GM12878 (cell line): ENCODE measurements around the gene GTSE1. TPM values are rescaled to one million over a fixed set of nuclear protein-coding genes. Genes with fewer than 3 reads are reported as not detected.

Experiments
- ATAC-seq: fragments of 200-7000 bp; cut with Tn5 transposase; 3 replicates; pipeline ENCODE4 v1.9.1; 2020; ENCODE audit warnings: mild to moderate bottlenecking, moderate library complexity
- BruUV-seq: library from RNA; stranded (reverse); fragments of 400-500 nt; replicated peaks from 2 replicates; lab custom pipeline; 2021; lab: Mats Ljungman, UMichigan
- CTCF ChIA-PET: fragments of 300-600 bp; sonication (Branson Sonifier 250); formaldehyde crosslinking; extraction: SDS; loops from one replicate; lab custom pipeline; 2021; ENCODE audit warnings: inconsistent platforms; lab: Yijun Ruan, JAX
- POLR2A ChIA-PET: fragments of 350-600 bp; formaldehyde crosslinking; extraction: SDS; loops from one replicate; lab custom pipeline; 2021; ENCODE audit warnings: inconsistent platforms; lab: Charles Lee
- RAD21 ChIA-PET: fragments of 300-600 bp; sonication (Branson Sonifier 250); formaldehyde crosslinking; loops from one replicate; lab custom pipeline; 2023; ENCODE audit warnings: antibody characterized with exemption; ENCODE audit not compliant: unreplicated experiment; lab: Charles Lee
- SMC1A ChIA-PET: fragments of 300-600 bp; sonication (Branson Sonifier 250); formaldehyde crosslinking; loops from one replicate; lab custom pipeline; 2023; ENCODE audit not compliant: unreplicated experiment, uncharacterized antibody; lab: Charles Lee
- DNase-seq: peaks from one replicate; pipeline ENCODE4 v3.0.0-alpha.2; 2011; ENCODE audit warnings: low read depth, low spot score
- FAIRE-seq: peaks from 3 replicates; lab custom pipeline; 2011; peaks lifted over from hg19 to GRCh38; lab: Jason Lieb, UNC
- H2AFZ ChIP-seq: 2 replicates; pipeline ENCODE4 v1.6.0; 2011; ENCODE audit warnings: low read depth, low read length, control low read depth; ENCODE audit not compliant: control insufficient read depth
- H3K27ac ChIP-seq: 2 replicates; pipeline ENCODE4 v1.5.1; 2011; ENCODE audit warnings: control low read depth; ENCODE audit not compliant: control insufficient read depth, insufficient read depth
- H3K27me3 ChIP-seq, 2 experiments: replicated peaks in 1 of 2; 2 replicates each; pipeline versions ENCODE4 v1.6.0 to v1.6.1; 2011; ENCODE audit warnings: low read length in 1 of 2; ENCODE audit not compliant: control insufficient read depth in 2 of 2, insufficient read depth in 2 of 2
- H3K36me3 ChIP-seq, 2 experiments: 2 replicates each; pipeline ENCODE4 v1.5.1; 2011; ENCODE audit warnings: low read length in 1 of 2; ENCODE audit not compliant: control insufficient read depth in 2 of 2, insufficient read depth in 2 of 2
- H3K4me1 ChIP-seq: 2 replicates; pipeline ENCODE4 v1.6.1; 2011; ENCODE audit warnings: mild to moderate bottlenecking, low read length, moderate library complexity, mixed read lengths; ENCODE audit not compliant: control insufficient read depth, insufficient read depth
- H3K4me2 ChIP-seq: 2 replicates; pipeline ENCODE4 v1.6.0; 2011; ENCODE audit warnings: control low read depth; ENCODE audit not compliant: control insufficient read depth, insufficient read depth
- H3K4me3 ChIP-seq: fragments of 200-600 bp; sonication (generic); 2 replicates; pipeline ENCODE4 v1.5.1; 2016
- H3K79me2 ChIP-seq: 2 replicates; pipeline ENCODE4 v1.6.0; 2011; ENCODE audit warnings: low read length; ENCODE audit not compliant: control insufficient read depth, insufficient read depth
- H3K9ac ChIP-seq: 2 replicates; pipeline ENCODE4 v1.8.0; 2011; ENCODE audit warnings: low read length, control low read depth, mixed read lengths; ENCODE audit not compliant: control insufficient read depth, insufficient read depth
- H3K9me3 ChIP-seq: replicated peaks from 3 replicates; pipeline ENCODE4 v1.5.1; 2011; ENCODE audit warnings: mild to moderate bottlenecking, low read length; ENCODE audit not compliant: control insufficient read depth, insufficient read depth
- H4K20me1 ChIP-seq: 2 replicates; pipeline ENCODE4 v1.6.0; 2011; ENCODE audit not compliant: control insufficient read depth, insufficient read depth
- CREB1 ChIP-seq: IDR thresholded peaks from 2 replicates; pipeline ENCODE4 v1.6.1; 2012; ENCODE audit warnings: low read depth, mild to moderate bottlenecking, inconsistent platforms
- DPF2 ChIP-seq: fragments of 450-650 bp; IDR thresholded peaks from 2 replicates; pipeline ENCODE4 v1.6.1; 2017; ENCODE audit warnings: mild to moderate bottlenecking
- RAD51 ChIP-seq: fragments of 450-650 bp; IDR thresholded peaks from 2 replicates; pipeline ENCODE4 v1.6.1; 2016; ENCODE audit warnings: moderate library complexity, mild to moderate bottlenecking, inconsistent platforms
- RELA ChIP-seq: fragments of 450-650 bp; IDR thresholded peaks from 2 replicates; pipeline ENCODE4 v1.8.0; 2014; ENCODE audit warnings: borderline replicate concordance; ENCODE audit not compliant: partially characterized antibody
- SMC3 ChIP-seq: IDR thresholded peaks from 2 replicates; pipeline ENCODE4 v1.6.1; 2011; ENCODE audit warnings: low read length, improper control_type of control experiment, borderline replicate concordance
- WGBS: methylation state at CpG from one replicate; pipeline ENCODE4 v1.1.6; 2016; ENCODE audit warnings: low lambda C conversion rate; ENCODE audit not compliant: insufficient replicate concordance, insufficient coverage; ENCODE audit errors: missing lambda C conversion rate; 5-methylcytosine and 5-hydroxymethylcytosine counted together
- in situ Hi-C: fragments of 300-500 bp; cut with MboI; formaldehyde crosslinking; loops from 9 replicates; pipeline ENCODE4 v1.14.3; 2018; ENCODE audit warnings: mixed read lengths
- intact Hi-C: fragments of 100-400 bp; cut with micrococcal nuclease; formaldehyde crosslinking; loops from one replicate; pipeline ENCODE4 v1.14.2; 2022; ENCODE audit not compliant: unreplicated experiment
- polyA plus RNA-seq, 11 experiments: library from polyadenylated mRNA; depleted of rRNA in 4 of 11; unstranded in 6 of 11; stranded (reverse) in 5 of 11; fragments of >200 nt; fragmentation: Nextera tagmentation in 4 of 11; fragmentation: Illumina TruSeq in 1 of 11; extraction: Ambion mirVana in 4 of 11; extraction: Trizol in 1 of 11; gene quantifications; 1 replicate in 1 of 11; 2 replicates in 10 of 11; pipeline versions ENCODE4 v1.2.1 to v1.2.3, GENCODE V29; 2011 to 2016; ENCODE audit warnings: inconsistent platforms in 2 of 11, missing spikeins in 2 of 11, low read depth in 1 of 11
- total RNA-seq, 4 experiments: library from RNA; depleted of rRNA in 3 of 4; stranded (reverse); fragments of >200 nt in 3 of 4; fragmentation: Illumina TruSeq in 1 of 4; extraction: Trizol in 1 of 4; gene quantifications; 2 replicates each; pipeline versions ENCODE4 v1.2.1 to v1.2.3, GENCODE V29; 2013 to 2021
- TF ChIP-seq, protein P1 (sequence below): IDR thresholded peaks from 2 replicates; pipeline ENCODE4 v1.6.1; 2012; ENCODE audit warnings: improper control_type of control experiment, low read depth, low read length; ENCODE audit not compliant: insufficient replicate concordance

Gene GTSE1
- total and polyA plus RNA-seq, 10 of the 15 experiments (the other 5 are each of a cell fraction or from before 2014, with no cell fraction given): 6.6 to 46.2 (median 32.3) TPM

GRCh38 chr22:46272762-46273431 is 23.8 kb upstream of the GTSE1 start:
- H3K4me2 ChIP-seq: no peak overlapping the region
- no TSS peak for BruUV-seq
- CTCF ChIA-PET: no interaction called here

More at GRCh38 chr22:46272762-46273431, 23.8 kb upstream of the GTSE1 start:
- no peak overlapping the region for H3K4me3 ChIP-seq
- ChIA-PET SMC1A (no interaction called here), RAD21 (no interaction called here), POLR2A (no interaction called here)
- no peak for ATAC-seq
- H3K9me3 ChIP-seq: peaks cover 2% of the 10 kb centered on the region; the same call in 2 of the 3 replicates
- intact Hi-C loops: no loop called here
- peaks cover 0 to 5% of the 10 kb centered on the region in 2 experiments; a peak in 3 of 4 replicates for H3K36me3 ChIP-seq
- H3K27ac ChIP-seq: no peak overlapping the region
- WGBS: 92% methylated on average over 12 of the region's 12 CpGs
- no peak overlapping the region for H3K9ac ChIP-seq
- H3K27me3 ChIP-seq: no peaks in the 10 kb centered on the region
- peaks cover 5% of the 10 kb centered on the region for H3K4me1 ChIP-seq
- TF ChIP-seq RELA: no peak
- TF ChIP-seq, protein P1, sequence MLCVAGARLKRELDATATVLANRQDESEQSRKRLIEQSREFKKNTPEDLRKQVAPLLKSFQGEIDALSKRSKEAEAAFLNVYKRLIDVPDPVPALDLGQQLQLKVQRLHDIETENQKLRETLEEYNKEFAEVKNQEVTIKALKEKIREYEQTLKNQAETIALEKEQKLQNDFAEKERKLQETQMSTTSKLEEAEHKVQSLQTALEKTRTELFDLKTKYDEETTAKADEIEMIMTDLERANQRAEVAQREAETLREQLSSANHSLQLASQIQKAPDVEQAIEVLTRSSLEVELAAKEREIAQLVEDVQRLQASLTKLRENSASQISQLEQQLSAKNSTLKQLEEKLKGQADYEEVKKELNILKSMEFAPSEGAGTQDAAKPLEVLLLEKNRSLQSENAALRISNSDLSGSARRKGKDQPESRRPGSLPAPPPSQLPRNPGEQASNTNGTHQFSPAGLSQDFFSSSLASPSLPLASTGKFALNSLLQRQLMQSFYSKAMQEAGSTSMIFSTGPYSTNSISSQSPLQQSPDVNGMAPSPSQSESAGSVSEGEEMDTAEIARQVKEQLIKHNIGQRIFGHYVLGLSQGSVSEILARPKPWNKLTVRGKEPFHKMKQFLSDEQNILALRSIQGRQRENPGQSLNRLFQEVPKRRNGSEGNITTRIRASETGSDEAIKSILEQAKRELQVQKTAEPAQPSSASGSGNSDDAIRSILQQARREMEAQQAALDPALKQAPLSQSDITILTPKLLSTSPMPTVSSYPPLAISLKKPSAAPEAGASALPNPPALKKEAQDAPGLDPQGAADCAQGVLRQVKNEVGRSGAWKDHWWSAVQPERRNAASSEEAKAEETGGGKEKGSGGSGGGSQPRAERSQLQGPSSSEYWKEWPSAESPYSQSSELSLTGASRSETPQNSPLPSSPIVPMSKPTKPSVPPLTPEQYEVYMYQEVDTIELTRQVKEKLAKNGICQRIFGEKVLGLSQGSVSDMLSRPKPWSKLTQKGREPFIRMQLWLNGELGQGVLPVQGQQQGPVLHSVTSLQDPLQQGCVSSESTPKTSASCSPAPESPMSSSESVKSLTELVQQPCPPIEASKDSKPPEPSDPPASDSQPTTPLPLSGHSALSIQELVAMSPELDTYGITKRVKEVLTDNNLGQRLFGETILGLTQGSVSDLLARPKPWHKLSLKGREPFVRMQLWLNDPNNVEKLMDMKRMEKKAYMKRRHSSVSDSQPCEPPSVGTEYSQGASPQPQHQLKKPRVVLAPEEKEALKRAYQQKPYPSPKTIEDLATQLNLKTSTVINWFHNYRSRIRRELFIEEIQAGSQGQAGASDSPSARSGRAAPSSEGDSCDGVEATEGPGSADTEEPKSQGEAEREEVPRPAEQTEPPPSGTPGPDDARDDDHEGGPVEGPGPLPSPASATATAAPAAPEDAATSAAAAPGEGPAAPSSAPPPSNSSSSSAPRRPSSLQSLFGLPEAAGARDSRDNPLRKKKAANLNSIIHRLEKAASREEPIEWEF: no peak
- TF ChIP-seq SMC3: no peak
- TF ChIP-seq DPF2: no peak
- TF ChIP-seq CREB1: no peak
- no peak for TF ChIP-seq RAD51
- H3K79me2 ChIP-seq: peaks cover 3% of the 10 kb centered on the region; the same call in 1 of the 2 replicates
- H4K20me1 ChIP-seq: no peaks in the 10 kb centered on the region
- FAIRE-seq: no peak
- DNase-seq: no peak
- in situ Hi-C loops: no loop called here
- no peak overlapping the region for H2AFZ ChIP-seq
